Kidney capillary endothelial cell (primary cell): ENCODE data around the gene ASPSCR1.
"Not testable (repeated sequence)": the region's sequence is repeated elsewhere in the genome, so short reads cannot be mapped to it uniquely, and the experiment has no call there.

Experiments used
- DNase-seq: peaks from one replicate; pipeline ENCODE4 v3.0.0-alpha.2; 2018; ENCODE audit warnings: low spot score

ASPSCR1 gene

DNA sequence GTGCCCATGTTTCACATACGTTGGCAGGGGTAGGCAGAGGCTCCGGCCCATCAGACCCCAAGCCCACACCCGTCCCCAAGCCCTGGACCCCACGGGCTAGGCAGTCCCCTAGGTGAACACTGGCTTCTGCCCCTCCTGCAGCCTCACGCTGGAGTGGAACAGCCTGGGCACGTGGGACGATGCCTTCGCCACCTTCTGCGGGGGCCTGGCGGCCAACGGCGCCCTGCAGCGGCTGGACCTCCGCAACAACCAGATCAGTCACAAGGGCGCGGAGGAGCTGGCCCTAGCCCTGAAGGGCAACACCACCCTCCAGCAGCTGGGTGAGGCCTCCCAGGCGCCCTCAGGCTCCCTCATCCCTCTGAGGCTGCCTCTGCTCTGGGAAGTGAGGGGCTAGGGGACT, 47.4 kb downstream of the ASPSCR1 start:
- no peak for DNase-seq

GRCh38 chr17:82025401-82026107, 48.1 kb downstream of the ASPSCR1 start:
- no peak for DNase-seq

GRCh38 chr17:82028246-82028645, 50.8 kb downstream of the ASPSCR1 start:
- no peak for DNase-seq

GRCh38 chr17:82028966-82029365, 51.5 kb downstream of the ASPSCR1 start:
- DNase-seq, result no peak

DNA sequence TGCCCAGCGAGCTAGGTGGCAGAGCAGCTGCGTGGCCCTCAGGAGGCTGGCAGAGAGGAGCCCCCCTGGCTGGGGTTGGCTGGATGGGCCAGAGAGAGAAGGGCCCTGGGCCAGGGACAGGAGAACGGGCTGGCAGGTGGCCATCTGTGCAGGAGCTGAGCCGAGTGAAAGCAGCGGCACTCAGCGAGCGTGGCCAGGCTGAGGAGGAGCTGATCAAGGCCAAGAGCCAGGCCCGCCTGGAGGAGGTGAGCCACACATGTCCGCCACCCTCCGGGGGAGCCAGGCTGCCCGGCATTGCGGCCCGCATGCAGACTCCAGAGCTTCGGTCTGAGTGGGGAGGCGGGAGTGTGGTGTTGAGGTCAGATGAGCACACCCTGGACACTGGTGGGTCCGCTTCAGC, 52.0 kb downstream of the ASPSCR1 start:
- no peak for DNase-seq

DNA sequence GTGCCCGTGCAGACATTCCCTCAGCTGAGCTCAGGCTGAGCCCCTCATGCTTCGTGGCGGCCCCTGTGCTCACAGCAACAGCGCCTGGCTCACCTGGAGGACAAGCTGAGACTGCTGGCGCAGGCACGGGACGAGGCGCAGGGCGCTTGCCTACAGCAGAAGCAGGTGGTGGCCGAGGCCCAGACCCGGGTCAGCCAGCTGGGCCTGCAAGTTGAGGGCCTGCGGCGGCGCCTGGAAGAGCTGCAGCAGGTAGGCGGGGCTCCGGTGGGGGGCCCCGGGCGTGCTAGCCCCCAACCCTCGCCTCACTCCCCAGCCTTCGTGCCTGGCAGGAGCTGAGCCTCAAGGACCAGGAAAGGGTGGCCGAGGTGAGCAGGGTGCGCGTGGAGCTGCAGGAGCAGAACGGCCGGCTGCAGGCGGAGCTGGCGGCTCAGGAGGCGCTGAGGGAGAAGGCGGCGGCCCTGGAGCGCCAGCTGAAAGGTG, 52.6 kb downstream of the ASPSCR1 start:
- no peak for DNase-seq

DNA sequence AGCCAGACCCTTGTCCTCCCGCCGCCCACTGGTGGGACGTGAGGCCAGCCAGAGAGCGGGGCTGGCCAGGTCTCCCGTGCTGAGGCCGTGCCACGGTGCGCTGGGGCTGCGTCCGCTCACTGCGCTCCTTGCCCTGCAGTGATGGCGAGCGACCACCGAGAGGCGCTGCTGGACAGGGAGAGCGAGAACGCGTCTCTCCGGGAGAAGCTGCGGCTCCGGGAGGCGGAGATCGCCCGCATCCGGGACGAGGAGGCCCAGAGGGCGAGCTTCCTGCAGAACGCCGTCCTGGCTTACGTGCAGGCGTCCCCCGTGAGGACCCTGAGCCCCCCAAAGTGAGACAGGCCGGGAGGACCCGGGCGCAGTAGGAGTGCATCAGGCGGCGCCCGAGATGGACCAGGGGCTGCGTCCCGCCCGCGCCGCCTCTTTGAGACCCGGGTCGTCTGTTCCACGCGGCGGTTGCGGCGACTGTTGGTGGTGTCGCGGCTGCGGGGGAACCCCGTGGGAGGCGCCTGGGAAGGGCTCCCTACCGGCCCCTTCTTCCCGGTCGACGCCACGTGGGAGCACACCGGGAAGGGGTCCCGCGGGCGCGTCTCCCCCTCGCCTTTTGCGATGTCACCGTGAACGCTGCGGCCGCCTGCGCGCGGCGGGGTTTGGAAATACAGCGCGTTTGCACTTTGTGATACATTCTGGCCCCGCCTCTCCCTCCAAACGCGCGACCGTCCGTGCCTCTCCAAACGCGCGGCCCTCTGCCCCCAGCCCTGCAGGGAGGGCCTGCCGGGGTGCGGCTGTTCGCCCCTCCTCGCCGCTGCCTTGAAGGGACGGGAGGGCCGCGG, 53.3 kb downstream of the ASPSCR1 start:
- DNase-seq, result peak; percentile 87

DNA sequence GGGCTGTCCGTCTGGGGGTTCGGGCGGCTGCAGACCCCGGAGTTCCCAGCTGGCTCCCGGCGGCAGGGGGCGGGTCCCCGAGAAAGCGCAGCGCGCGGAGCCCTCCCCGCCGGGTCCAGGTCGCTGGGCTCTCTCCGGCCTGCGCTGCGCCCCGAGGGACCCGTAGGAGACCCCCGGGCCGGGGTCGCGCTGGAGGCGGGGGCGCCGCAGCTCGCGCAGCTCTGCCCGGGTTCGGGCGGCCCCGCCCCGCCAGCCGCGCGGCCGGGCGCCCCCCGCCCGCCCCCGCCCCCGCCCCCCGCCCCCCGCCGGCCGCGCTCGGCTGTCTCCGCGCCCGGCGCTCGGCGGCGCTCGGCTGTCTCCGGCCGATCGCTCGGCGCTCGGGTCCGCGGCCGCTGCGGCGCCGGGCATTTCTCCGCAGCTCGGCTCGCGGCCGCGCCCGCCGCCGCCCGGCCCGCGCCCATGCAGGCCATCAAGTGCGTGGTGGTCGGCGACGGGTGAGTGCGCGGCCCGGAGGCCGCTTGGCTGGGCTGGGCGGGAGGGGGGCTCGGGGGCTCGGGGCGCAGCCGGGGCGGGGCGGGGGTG, 54.0 kb downstream of the ASPSCR1 start, which contains the start of gene RAC3:
RAC3 (plus strand) TSS at position 376 of the 582 bp plus-strand sequence; CDS start at position 460, 84 bp downstream.
- no peak for DNase-seq

DNA sequence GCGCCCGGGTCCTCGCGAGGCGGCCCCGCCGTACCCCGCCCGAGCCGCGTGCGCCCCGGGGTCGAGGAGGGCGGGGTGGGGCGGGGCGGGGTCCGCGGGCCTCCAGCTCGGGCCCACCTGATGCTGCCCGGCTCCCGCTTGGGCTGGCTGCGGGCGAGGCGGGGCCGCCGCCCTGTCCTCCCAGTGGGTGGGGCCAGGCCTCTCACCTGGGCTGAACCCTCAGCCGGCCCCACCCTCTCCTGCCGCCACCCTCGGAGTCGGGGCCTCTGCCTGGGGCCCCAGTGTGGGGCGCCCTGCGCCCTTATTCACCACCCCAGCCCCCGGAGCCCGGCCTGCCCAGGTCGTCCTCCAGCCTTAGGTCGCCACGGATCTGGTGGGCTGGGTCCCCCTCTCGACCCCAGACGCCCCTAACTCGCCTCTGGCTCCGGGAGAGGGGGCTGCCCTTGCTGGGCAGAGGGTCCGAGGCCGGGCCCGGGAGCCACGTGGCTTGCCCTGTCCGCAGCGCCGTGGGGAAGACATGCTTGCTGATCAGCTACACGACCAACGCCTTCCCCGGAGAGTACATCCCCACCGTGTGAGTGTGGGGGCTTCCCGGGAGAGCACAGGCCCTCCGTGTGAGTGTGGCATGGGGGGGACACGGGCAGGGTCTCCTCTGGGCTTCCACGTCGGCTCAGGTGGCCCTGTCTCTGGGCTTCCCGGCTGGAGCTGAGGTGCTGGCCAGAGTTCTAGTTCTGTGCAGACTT, 54.6 kb downstream of the ASPSCR1 start:
- DNase-seq, result no peak

DNA sequence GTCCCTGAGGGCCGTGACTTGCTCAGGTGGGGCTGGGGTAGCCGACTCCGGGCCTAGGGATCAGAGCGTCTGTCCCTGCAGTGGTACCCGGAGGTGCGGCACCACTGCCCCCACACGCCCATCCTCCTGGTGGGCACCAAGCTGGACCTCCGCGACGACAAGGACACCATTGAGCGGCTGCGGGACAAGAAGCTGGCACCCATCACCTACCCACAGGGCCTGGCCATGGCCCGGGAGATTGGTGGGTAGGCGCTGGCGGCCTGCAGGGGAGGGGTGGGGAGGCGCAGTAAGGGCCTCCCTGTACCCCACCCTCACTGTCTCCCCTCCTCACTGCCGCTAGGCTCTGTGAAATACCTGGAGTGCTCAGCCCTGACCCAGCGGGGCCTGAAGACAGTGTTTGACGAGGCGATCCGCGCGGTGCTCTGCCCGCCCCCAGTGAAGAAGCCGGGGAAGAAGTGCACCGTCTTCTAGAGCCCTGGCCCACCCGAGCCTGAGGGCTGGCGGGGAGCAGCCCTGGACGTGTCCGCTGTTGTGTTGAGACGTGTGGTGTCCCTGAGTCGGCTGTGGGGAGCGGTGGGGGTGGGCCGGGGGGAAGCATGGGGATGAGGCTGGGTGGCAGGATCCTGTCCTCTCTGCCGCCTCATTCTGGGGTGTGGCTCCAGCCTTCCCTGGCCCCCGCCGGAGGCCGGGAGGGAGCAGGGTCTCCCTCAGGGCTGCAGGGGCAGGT, 56.1 kb downstream of the ASPSCR1 start:
- no peak for DNase-seq

GRCh38 chr17:82034371-82035011, 57.1 kb downstream of the ASPSCR1 start:
- no peak for DNase-seq

GRCh38 chr17:82035488-82035887, 58.1 kb downstream of the ASPSCR1 start:
- no peak for DNase-seq

DNA sequence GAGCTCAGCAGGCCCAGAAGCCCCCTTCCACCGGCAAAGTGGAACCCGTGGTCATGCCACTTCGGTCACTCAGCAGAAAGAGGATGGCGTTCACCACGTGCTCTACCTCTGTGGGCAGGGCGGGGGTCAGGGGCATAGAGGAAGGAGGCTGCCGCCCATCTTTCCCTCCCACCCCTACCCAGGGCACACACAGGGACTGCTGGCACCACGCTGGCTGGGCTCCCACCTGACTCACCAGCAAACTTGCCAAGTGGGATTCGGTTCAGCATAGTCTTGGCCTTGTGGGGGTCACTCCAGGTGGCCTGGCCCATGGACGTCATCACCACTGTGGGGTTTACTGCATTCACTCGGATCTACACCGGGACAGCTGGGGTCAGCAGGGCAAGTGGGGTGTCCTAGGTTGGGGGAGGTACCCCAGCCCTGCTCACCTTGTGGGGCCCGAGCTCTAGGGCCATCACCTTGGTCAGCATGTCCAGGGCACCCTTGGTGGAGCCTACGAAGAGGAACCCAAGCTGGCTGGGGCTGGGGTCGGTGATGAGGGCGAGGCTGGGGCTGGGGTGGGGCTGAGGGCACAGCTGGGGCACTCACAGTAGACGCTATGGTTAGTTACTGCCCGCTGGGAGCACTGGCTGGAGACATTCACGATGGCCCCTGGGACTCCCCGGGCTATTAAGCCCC, 58.7 kb downstream of the ASPSCR1 start:
- DNase-seq, result no peak

DNA sequence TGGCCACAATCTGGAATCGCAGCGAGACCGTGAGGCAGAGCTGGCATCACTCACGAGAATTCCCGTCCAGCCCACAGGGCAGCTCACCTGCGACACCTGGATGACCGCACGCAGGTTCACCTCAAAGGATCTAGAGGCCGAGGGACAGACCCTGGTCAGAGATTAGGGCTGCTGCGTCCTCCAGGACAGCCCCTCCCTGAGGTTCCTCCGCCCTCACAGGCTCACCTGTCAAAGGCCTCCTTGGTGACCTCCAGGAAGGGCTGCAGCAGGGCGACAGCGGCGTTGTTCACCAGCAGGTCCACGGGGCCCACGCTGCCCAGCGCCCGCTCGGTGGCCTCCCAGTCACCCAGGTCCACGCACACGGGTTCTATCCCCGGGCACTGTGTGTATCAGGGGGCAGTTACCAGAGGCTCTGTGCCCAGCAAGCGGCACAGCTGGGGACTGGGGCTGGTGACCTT, 59.2 kb downstream of the ASPSCR1 start:
- no peak for DNase-seq

DNA sequence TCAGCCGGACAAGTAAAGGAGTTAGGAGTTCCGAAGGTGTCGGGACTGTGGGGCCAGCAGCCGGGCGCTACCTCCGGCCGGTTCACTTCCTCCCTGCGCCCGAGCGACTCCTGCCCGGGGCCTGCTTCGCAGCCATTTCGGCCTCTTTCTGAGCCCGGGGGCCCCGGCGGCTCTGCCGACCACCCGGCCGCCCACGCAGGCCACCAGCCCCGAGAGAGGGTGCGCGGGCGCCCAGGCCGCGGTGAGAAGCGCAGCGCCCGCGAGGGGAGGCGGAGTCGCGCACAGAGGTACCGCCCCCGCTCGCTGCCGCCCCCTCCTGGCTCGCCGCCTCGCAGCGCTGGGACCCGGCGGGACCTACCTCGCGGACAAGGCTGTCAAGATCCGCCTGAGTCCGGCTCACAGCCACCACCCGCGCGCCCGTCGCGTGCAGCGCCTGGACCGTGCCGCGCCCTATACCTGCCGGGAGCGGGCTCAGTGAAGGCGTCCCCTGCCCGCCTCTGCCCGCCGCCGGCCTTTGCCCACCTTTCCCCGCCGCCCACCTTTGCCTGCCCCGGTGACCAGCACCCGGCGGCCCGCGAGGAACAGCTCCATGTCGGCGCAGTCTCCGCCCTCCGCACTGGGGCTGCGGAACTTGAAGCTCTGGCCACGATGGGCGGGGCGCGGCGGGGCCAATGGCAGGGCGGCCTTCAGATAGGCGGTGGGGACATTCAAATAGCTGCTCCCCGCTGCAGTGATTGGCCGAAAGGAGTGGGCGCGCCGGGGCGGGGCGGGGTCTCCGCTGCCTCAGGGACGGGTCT, 59.9 kb downstream of the ASPSCR1 start, which contains the start of gene DCXR:
DCXR (minus strand) TSS at position 606 of the 797 bp plus-strand sequence; CDS start at position 591, 15 bp downstream.
- DNase-seq, result peak; percentile 94

DNA sequence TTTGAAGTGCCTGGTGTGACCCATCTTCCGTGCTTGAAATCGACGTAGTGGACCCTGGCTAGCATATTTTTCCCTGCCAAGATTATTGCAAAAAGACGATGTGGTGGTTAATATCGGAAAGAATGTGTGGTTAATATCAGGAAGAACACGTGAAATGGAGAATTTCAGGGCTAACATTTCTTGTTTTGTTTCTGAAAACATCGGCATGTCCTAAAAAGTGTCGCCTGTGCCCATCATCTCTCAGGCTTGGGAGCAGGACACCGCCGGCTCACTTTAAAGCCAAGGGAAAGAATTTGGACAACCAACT, 60.4 kb downstream of the ASPSCR1 start:
- no peak for DNase-seq

DNA sequence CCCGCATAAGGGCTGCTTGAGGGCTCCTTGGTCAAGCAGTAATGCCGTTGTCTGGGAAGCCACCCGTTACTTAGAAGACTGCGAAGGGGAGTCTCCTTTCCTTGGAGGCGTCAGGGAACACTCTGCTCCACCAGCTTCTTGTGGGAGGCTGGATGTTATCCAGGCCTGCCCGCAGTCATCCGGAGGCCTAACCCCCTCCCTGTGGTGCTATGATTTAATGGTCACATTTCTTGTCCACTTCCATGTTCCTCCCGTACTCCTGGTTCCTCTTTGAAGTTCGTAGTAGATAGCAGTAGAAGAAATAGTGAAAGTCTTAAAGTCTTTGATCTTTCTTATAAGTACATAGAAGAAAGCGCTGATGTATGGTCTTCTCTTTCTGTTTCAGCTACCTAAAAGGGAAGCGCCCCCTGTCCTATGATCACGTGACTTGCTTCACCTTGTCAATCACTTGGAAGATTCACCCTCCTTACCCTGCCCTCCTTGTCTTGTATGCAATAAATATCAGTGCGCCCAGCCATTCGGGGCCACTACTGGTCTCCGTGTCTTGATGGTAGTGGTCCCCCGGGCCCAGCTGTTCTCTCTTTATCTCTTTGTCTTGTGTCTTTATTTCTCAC, 61.5 kb downstream of the ASPSCR1 start:
- DNase-seq, result not testable (repeated sequence)

DNA sequence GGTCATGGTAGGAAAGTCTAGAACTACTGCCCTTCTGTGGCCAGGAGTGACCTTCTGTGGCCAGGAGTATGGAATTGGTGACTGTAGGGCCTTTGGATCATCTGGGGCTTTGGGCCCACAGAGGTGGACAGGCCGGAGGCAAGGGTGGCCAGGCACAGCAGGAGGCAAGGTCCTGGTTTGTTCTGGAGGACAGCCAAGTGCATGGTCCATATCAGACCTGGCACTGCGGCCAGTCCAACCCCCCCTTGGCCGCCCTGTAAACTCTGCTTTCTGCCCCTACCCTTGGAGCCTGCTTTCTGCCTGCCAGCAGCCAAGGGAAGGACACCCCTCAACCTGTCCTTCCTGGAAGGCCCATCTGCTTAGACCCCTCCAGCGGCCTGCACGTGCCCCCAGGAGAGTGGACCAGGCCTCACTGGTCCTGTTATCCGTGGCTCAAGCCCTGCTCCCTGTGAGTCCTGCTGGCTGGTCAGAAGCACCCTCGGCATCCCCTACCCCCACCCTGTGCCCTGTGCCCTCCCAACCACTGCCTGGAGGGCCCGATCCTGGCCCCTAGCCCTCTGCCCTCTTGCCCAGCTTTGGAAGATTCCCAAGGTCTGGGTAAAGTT, 62.4 kb downstream of the ASPSCR1 start:
- DNase-seq, result no peak
